NT2/D1 (cell line): ENCODE data around the gene SRGAP2B.
"Not testable (repeated sequence)": the region's sequence is repeated elsewhere in the genome, so short reads cannot be mapped to it uniquely, and the experiment has no call there.

Experiments
- DNase-seq: peaks from one replicate; pipeline ENCODE4 v3.0.0-alpha.2; 2011; ENCODE audit warnings: low read depth, low spot score
- H3K27me3 ChIP-seq: 2 replicates; pipeline ENCODE4 v1.6.0; 2011; ENCODE audit warnings: mild to moderate bottlenecking; ENCODE audit not compliant: insufficient read length, insufficient read depth
- H3K36me3 ChIP-seq: 2 replicates; pipeline ENCODE4 v1.6.1; 2011; ENCODE audit warnings: mild to moderate bottlenecking, low read length, mixed read lengths; ENCODE audit not compliant: insufficient read depth, insufficient read length
- H3K4me1 ChIP-seq: 2 replicates; pipeline ENCODE4 v1.5.1; 2011; ENCODE audit not compliant: insufficient read depth, insufficient read length
- H3K4me3 ChIP-seq: 2 replicates; pipeline ENCODE4 v1.5.1; 2011; ENCODE audit warnings: low read depth; ENCODE audit not compliant: insufficient read length
- H3K9ac ChIP-seq: 2 replicates; pipeline ENCODE4 v1.6.0; 2011; ENCODE audit warnings: low read depth; ENCODE audit not compliant: insufficient read length
- H3K9me3 ChIP-seq: 2 replicates; pipeline ENCODE4 v1.5.1; 2011; ENCODE audit warnings: mild to moderate bottlenecking, low read length; ENCODE audit not compliant: insufficient read depth

Gene SRGAP2B

GRCh38 chr1:145095284-145096057 lies at the start of gene SRGAP2B, which contains the start of gene FAM72D:
TSS of gene SRGAP2B (minus strand) at chr1:145095328. CDS start at chr1:145092901, 2,427 bp downstream.
TSS of gene FAM72D (plus strand) at chr1:145095974. CDS start at chr1:145096848, 874 bp downstream.
- H3K36me3 ChIP-seq, DNase-seq, H3K4me1 ChIP-seq, H3K9me3 ChIP-seq, H3K27me3 ChIP-seq: not testable (repeated sequence)
- H3K4me3 ChIP-seq = peak within 1 kb of the TSS; percentile 50
- H3K9ac ChIP-seq = peak within 1 kb of the TSS; percentile 50

GRCh38 chr1:145144264-145144913 lies 49.3 kb upstream of the SRGAP2B start:
- not testable (repeated sequence) for H3K36me3 ChIP-seq, H3K9ac ChIP-seq, H3K27me3 ChIP-seq, H3K9me3 ChIP-seq, H3K4me1 ChIP-seq, DNase-seq, H3K4me3 ChIP-seq

- not testable (repeated sequence) for H3K4me1 ChIP-seq, DNase-seq, H3K9me3 ChIP-seq, H3K4me3 ChIP-seq, H3K36me3 ChIP-seq, H3K27me3 ChIP-seq, H3K9ac ChIP-seq
Observed at GRCh38 chr1:145140549-145140948, 45.4 kb upstream of the SRGAP2B start.

GRCh38 chr1:145134476-145134875 lies 39.3 kb upstream of the SRGAP2B start:
- H3K4me1 ChIP-seq, DNase-seq, H3K9me3 ChIP-seq, H3K9ac ChIP-seq, H3K4me3 ChIP-seq, H3K36me3 ChIP-seq, H3K27me3 ChIP-seq: not testable (repeated sequence)

GRCh38 chr1:145128697-145129469 lies 33.8 kb upstream of the SRGAP2B start:
- not testable (repeated sequence) for H3K9me3 ChIP-seq, H3K4me1 ChIP-seq, H3K9ac ChIP-seq, H3K4me3 ChIP-seq, H3K27me3 ChIP-seq, DNase-seq, H3K36me3 ChIP-seq

- not testable (repeated sequence) for H3K4me3 ChIP-seq, H3K36me3 ChIP-seq, DNase-seq, H3K4me1 ChIP-seq, H3K9ac ChIP-seq, H3K9me3 ChIP-seq, H3K27me3 ChIP-seq
Observed at GRCh38 chr1:145127144-145127543, 32.0 kb upstream of the SRGAP2B start.

- H3K27me3 ChIP-seq, H3K4me3 ChIP-seq, DNase-seq, H3K9ac ChIP-seq, H3K4me1 ChIP-seq, H3K9me3 ChIP-seq, H3K36me3 ChIP-seq: not testable (repeated sequence)
Observed at GRCh38 chr1:145125112-145125511, 30.0 kb upstream of the SRGAP2B start.

GRCh38 chr1:145123992-145124641 lies 29.0 kb upstream of the SRGAP2B start:
- H3K4me1 ChIP-seq, H3K27me3 ChIP-seq, DNase-seq, H3K36me3 ChIP-seq, H3K4me3 ChIP-seq, H3K9me3 ChIP-seq, H3K9ac ChIP-seq: not testable (repeated sequence)

GRCh38 chr1:145123062-145123395 lies 27.9 kb upstream of the SRGAP2B start:
- H3K4me3 ChIP-seq, H3K9ac ChIP-seq, DNase-seq, H3K4me1 ChIP-seq, H3K27me3 ChIP-seq, H3K36me3 ChIP-seq, H3K9me3 ChIP-seq: not testable (repeated sequence)

- H3K27me3 ChIP-seq, H3K9ac ChIP-seq, DNase-seq, H3K4me1 ChIP-seq, H3K9me3 ChIP-seq, H3K4me3 ChIP-seq, H3K36me3 ChIP-seq: not testable (repeated sequence)
Observed at GRCh38 chr1:145122344-145123061, 27.4 kb upstream of the SRGAP2B start.

- not testable (repeated sequence) for H3K9ac ChIP-seq, H3K9me3 ChIP-seq, H3K4me3 ChIP-seq, H3K27me3 ChIP-seq, DNase-seq, H3K36me3 ChIP-seq, H3K4me1 ChIP-seq
Observed at GRCh38 chr1:145119842-145120241, 24.7 kb upstream of the SRGAP2B start.
